Esophagus squamous epithelium (tissue), 5 donors: ENCODE data around the gene TNFRSF18. TPM values are rescaled to one million over a fixed set of nuclear protein-coding genes. Genes with fewer than 3 reads are reported as not detected.

ENCODE experiments used
- DNase-seq: peaks from one replicate; lab custom pipeline; 2025; lab: John Stamatoyannopoulos, UW
- H3K27ac ChIP-seq, 4 donors: fragments of 200-600 bp; sonication (generic); one replicate each; pipeline ENCODE4 v1.5.1; 2016 to 2019; ENCODE audit warnings: mild to moderate bottlenecking in 1 of 4
- H3K27me3 ChIP-seq, 4 donors: fragments of 200-600 bp; sonication (generic); 1 replicate in 3 of 4; 2 replicates in 1 of 4; pipeline versions ENCODE4 v1.5.1 to v1.6.0; 2017 to 2021; ENCODE audit warnings: antibody characterized with exemption in 1 of 4
- H3K36me3 ChIP-seq, 3 donors: fragments of 200-600 bp; sonication (generic); one replicate each; pipeline ENCODE4 v1.5.1; 2016 to 2019
- H3K4me1 ChIP-seq, 3 donors: fragments of 200-600 bp; sonication (generic); one replicate each; pipeline ENCODE4 v1.5.1; 2017 to 2019
- H3K4me3 ChIP-seq, 4 donors: fragments of 200-600 bp; sonication (generic); 1 replicate in 3 of 4; 2 replicates in 1 of 4; pipeline ENCODE4 v1.5.1; 2016 to 2019; ENCODE audit warnings: mild to moderate bottlenecking in 2 of 4, moderate library complexity in 1 of 4
- H3K9me3 ChIP-seq, 3 donors: fragments of 200-600 bp; sonication (generic); one replicate each; pipeline ENCODE4 v1.5.1; 2016 to 2019
- POLR2A ChIP-seq, 4 donors: fragments of 450-650 bp; IDR thresholded peaks; one replicate each; pipeline ENCODE4 v1.6.1; 2017; ENCODE audit warnings: antibody characterized with exemption in 4 of 4, mild to moderate bottlenecking in 4 of 4, moderate library complexity in 3 of 4
- WGBS, 2 donors: methylation state at CpG; one replicate each; pipeline ENCODE4 v1.1.5; 2018; 5-methylcytosine and 5-hydroxymethylcytosine counted together
- intact Hi-C: fragments of 100-400 bp; cut with DNase I; formaldehyde crosslinking; loops from one replicate; pipeline ENCODE4 v1.15.0; 2022
- total RNA-seq, 4 donors: library from RNA; depleted of rRNA; stranded (reverse); fragments of >200 nt; gene quantifications; one replicate each; pipeline ENCODE4 v1.1.0, GENCODE V29; 2016
- TF ChIP-seq, protein P1 (sequence below), 6 experiments: fragments of 450-650 bp in 4 of 6; fragments of 200-600 bp in 2 of 6; sonication (generic) in 2 of 6; IDR thresholded peaks; one replicate each; pipeline ENCODE4 v1.5.1; 2016 to 2019; ENCODE audit warnings: antibody characterized with exemption in 6 of 6, mild to moderate bottlenecking in 4 of 6, moderate library complexity in 4 of 6
- donor health status: DM: yes; HTN: yes; CAD: no.

TNFRSF18 gene
- total RNA-seq, 4 donors from 2014 or later: 2.0 to 21.0 (median 2.8) TPM

DNA sequence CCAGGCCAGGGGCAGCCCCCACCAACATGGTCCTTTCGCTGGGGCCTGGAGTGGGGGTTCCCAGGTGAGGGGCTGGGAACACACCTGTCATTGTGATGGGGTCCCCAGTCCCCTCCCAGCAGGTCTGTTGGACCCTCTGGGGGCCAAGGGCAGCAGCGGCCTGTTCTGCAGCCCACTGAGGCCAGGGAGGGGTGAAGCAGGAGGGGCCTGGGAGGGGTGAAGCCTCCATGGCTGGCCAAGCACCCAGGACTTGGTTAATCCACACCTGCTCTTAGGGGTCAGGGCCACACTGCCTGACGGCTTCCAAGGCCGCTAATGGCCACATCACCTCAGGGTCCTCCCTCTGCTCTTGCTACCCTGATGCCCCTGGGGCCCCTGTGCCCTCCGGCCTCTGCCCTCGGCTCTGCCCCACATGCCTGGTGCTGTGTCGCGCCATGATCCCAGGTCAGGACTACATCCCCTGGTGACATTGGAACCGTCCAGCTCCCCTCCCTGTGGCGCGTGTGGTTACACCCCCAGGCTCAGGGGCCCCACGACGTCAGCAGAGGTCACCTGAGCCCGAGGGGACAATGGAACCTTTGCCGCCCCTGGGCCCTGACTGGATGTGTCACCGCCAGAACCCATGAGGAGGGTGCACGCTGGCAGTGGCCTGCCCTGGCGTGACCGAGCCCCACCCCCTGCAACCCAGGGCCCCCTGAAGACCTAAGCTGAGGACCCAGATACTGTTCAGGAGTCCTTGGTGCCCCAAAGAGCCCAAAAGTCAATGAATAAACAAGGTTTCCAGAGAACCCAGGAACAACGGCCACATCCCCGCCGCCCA is 7.0 kb downstream of the TNFRSF18 start:
- Histone ChIP-seq H3K27ac (no peak overlapping the region), H3K27me3 (peaks cover 0 to 38% (median 2%) of the 10 kb centered on the region in 4 donors), H3K9me3 (peaks cover 0 to 7% (median 0%) of the 10 kb centered on the region in 3 donors), H3K4me1 (peaks cover 7 to 27% (median 9%) of the 10 kb centered on the region in 3 donors), H3K4me3 (no peak overlapping the region), H3K36me3 (no peaks in the 10 kb centered on the region)
- intact Hi-C loops: no loop called here
- no peak for TF ChIP-seq POLR2A (IDR thresholded peaks at IDR 0.05)
- TF ChIP-seq, protein P1, sequence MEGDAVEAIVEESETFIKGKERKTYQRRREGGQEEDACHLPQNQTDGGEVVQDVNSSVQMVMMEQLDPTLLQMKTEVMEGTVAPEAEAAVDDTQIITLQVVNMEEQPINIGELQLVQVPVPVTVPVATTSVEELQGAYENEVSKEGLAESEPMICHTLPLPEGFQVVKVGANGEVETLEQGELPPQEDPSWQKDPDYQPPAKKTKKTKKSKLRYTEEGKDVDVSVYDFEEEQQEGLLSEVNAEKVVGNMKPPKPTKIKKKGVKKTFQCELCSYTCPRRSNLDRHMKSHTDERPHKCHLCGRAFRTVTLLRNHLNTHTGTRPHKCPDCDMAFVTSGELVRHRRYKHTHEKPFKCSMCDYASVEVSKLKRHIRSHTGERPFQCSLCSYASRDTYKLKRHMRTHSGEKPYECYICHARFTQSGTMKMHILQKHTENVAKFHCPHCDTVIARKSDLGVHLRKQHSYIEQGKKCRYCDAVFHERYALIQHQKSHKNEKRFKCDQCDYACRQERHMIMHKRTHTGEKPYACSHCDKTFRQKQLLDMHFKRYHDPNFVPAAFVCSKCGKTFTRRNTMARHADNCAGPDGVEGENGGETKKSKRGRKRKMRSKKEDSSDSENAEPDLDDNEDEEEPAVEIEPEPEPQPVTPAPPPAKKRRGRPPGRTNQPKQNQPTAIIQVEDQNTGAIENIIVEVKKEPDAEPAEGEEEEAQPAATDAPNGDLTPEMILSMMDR (IDR thresholded peaks at IDR 0.05): no peak
- WGBS, 2 donors: 83 to 90% methylated on average over 4 to 6 of the region's 22 CpGs
- DNase-seq: no peak

DNA sequence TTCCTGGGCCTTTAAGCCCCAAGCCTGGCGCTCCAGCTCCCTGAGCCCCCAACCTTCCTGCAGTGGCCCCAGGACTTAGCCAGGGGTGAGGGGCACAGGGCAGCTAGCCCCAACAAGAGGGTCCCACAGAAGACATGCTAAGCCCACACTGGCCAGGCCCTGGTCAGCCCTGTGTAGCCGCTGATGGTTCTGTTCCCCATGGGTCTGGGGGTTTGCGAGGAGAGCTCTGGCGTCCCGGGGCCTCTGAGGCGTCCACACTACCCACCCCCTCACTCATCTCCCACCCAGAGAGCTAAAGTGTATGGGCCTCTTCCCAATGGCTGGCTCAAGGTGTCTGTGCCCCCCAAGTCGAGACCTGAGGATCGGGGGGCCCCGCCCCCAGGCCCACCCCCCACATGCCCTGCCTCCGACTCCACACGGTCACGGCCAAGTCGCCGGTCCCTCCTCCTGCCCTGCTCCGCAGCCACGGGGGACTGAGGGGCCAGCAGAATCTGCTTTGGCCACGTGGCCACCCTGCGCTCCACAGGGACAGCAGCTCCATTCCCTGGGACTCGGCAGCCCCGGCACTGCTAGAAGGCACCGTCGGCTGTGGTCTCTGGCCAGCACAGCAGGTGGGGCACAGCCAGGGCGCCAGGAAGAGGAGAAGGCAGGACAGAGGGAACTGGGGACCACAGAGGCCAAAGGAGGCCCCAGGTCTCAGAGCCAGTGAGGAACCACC is 7.8 kb downstream of the TNFRSF18 start:
- H3K27ac ChIP-seq: no peak overlapping the region
- no peaks in the 10 kb centered on the region for H3K36me3 ChIP-seq
- H3K27me3 ChIP-seq: peaks cover 0 to 31% (median 2%) of the 10 kb centered on the region in 4 donors
- H3K4me3 ChIP-seq: no peak overlapping the region
- no peak for DNase-seq
- no CpG with 5 or more reads among the region's 23 CpGs for WGBS, 2 donors
- peaks cover 7 to 26% (median 9%) of the 10 kb centered on the region in 3 donors for H3K4me1 ChIP-seq
- peaks cover 0 to 7% (median 0%) of the 10 kb centered on the region in 3 donors for H3K9me3 ChIP-seq
- intact Hi-C loops: no loop called here
- TF ChIP-seq, protein P1 (IDR thresholded peaks at IDR 0.05): no peak
- no peak for TF ChIP-seq POLR2A (IDR thresholded peaks at IDR 0.05)

DNA sequence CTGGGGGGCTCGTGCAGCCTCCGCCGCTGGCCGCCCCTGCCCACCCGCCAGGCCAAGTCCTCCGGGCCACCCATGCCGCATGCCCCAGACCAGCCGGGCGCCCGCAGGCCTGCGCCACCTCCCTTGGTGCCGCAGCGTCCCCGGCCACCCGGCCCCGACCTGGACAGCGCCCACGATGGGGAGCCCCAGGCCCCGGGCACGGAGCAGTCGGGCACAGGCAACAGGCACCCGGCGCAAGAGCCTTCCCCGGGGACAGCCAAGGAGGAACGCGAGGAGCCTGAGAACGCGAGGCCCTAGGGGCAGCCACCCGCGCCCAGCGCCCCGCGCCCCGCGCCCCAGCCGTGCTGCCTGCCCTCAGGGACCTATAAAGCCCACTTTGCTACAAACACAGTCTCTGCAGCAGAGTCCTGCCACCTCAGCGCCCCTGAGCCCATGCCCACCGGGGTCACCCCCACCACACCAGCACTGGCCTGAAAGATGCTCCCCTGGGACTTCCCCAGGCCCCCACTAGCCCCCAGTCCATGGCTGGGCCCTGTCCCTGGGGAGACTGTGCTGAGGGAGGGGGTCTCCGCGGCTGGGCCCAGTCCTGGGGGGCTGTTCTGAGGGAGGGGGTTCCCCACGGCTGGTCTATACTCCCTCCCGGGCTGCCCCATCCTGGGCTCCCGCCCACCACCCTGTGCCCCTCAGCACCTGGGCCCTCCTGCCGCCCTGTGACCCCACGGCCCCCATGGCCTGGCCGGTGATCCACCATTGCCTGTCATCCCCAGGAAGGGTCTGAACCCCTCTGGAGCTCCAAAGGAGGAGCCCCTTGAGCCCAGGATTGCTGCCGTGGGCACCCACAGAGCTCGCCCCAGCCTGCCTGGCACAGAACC is 8.6 kb downstream of the TNFRSF18 start:
- Histone ChIP-seq H3K27me3 (peaks cover 0 to 23% (median 2%) of the 10 kb centered on the region in 4 donors), H3K9me3 (peaks cover 0 to 7% (median 0%) of the 10 kb centered on the region in 3 donors), H3K4me1 (peaks cover 7 to 18% (median 9%) of the 10 kb centered on the region in 3 donors), H3K4me3 (no peak overlapping the region), H3K27ac (no peak overlapping the region), H3K36me3 (no peaks in the 10 kb centered on the region)
- TF ChIP-seq, protein P1 (IDR thresholded peaks at IDR 0.05): no peak
- no peak for TF ChIP-seq POLR2A (IDR thresholded peaks at IDR 0.05)
- no peak for DNase-seq
- whole genome bisulfite sequencing, 2 donors: 100% methylated on average over 1 of the region's 48 CpGs; no CpG with 5 or more reads in 1 of the 2 donors
- intact Hi-C loops: no loop called here

DNA sequence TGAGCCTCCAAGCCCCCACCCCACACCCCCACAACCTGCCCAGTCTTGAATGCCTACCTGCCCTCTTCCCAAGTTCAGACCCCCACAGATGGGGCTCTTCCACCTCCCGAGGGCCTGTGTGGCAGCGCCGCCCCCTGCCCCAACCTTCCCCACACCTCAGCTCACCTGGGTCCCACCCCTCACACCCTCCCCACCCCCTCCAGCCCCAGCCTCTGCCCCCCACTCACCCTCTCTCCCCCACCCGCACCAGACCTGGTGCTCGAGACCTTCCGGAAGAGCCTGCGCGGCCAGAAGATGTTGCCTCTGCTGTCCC is 9.2 kb downstream of the TNFRSF18 start:
- peaks cover 5 to 16% (median 9%) of the 10 kb centered on the region in 3 donors for H3K4me1 ChIP-seq
- DNase-seq: no peak
- no peak overlapping the region for H3K27ac ChIP-seq
- intact Hi-C loops: no loop called here
- WGBS, 2 donors: 67 to 73% methylated on average over 1 to 3 of the region's 8 CpGs
- peaks cover 0 to 7% (median 0%) of the 10 kb centered on the region in 3 donors for H3K9me3 ChIP-seq
- no peak overlapping the region for H3K4me3 ChIP-seq
- no peaks in the 10 kb centered on the region for H3K36me3 ChIP-seq
- H3K27me3 ChIP-seq: peaks cover 0 to 20% (median 2%) of the 10 kb centered on the region in 4 donors
- TF ChIP-seq, protein P1 (IDR thresholded peaks at IDR 0.05): no peak
- no peak for TF ChIP-seq POLR2A (IDR thresholded peaks at IDR 0.05)
